SIG-M5 treated with dmso at 0.1 percent for 504 hours (cell line): Measurements from ENCODE around the gene IL1RAPL1.

Source experiments
- DNase-seq: peaks from one replicate; lab custom pipeline; 2025; ENCODE audit not compliant: unreplicated experiment; lab: John Stamatoyannopoulos, UW

The IL1RAPL1 gene

GRCh38 chrX:28626515-28626914 lies 39.3 kb downstream of the IL1RAPL1 start:
- no peak for DNase-seq

GRCh38 chrX:28628120-28628519 lies 40.9 kb downstream of the IL1RAPL1 start:
- DNase-seq, result no peak

- DNase-seq, result no peak
Measured at GRCh38 chrX:28638775-28639174, 51.5 kb downstream of the IL1RAPL1 start.

- no peak for DNase-seq
Measured at GRCh38 chrX:28639451-28639850, 52.2 kb downstream of the IL1RAPL1 start.

- DNase-seq, result no peak
Measured at GRCh38 chrX:28649541-28649940, 62.3 kb downstream of the IL1RAPL1 start.

- no peak for DNase-seq
Measured at GRCh38 chrX:28651186-28651585, 63.9 kb downstream of the IL1RAPL1 start.

- DNase-seq, result no peak
Measured at GRCh38 chrX:28659269-28659668, 72.0 kb downstream of the IL1RAPL1 start.

- no peak for DNase-seq
Measured at GRCh38 chrX:28665778-28666177, 78.5 kb downstream of the IL1RAPL1 start.

- DNase-seq, result no peak
Measured at GRCh38 chrX:28668303-28668702, 81.1 kb downstream of the IL1RAPL1 start.

GRCh38 chrX:28668957-28669356 lies 81.7 kb downstream of the IL1RAPL1 start:
- DNase-seq, result no peak

- no peak for DNase-seq
Measured at GRCh38 chrX:28670074-28670473, 82.8 kb downstream of the IL1RAPL1 start.

GRCh38 chrX:28675173-28675572 lies 87.9 kb downstream of the IL1RAPL1 start:
- no peak for DNase-seq

GRCh38 chrX:28693101-28693500 lies 105.9 kb downstream of the IL1RAPL1 start:
- no peak for DNase-seq

GRCh38 chrX:28697732-28698131 lies 110.5 kb downstream of the IL1RAPL1 start:
- no peak for DNase-seq

- DNase-seq, result no peak
Measured at GRCh38 chrX:28701222-28701621, 114.0 kb downstream of the IL1RAPL1 start.

- no peak for DNase-seq
Measured at GRCh38 chrX:28706964-28707363, 119.7 kb downstream of the IL1RAPL1 start.

- no peak for DNase-seq
Measured at GRCh38 chrX:28709421-28709820, 122.2 kb downstream of the IL1RAPL1 start.

GRCh38 chrX:28717864-28718263 lies 130.6 kb downstream of the IL1RAPL1 start:
- DNase-seq, result no peak

- no peak for DNase-seq
Measured at GRCh38 chrX:28718450-28718849, 131.2 kb downstream of the IL1RAPL1 start.

GRCh38 chrX:28719620-28720019 lies 132.4 kb downstream of the IL1RAPL1 start:
- DNase-seq, result no peak

- DNase-seq, result no peak
Measured at GRCh38 chrX:28752330-28752729, 165.1 kb downstream of the IL1RAPL1 start.

- no peak for DNase-seq
Measured at GRCh38 chrX:28756175-28756574, 168.9 kb downstream of the IL1RAPL1 start.

- no peak for DNase-seq
Measured at GRCh38 chrX:28756647-28757046, 169.4 kb downstream of the IL1RAPL1 start.

GRCh38 chrX:28757290-28757689 lies 170.0 kb downstream of the IL1RAPL1 start:
- no peak for DNase-seq
